HepG2 (cell line): ENCODE results near the gene WNK2. TPM values are rescaled to one million over a fixed set of nuclear protein-coding genes. Genes with fewer than 3 reads are reported as not detected.

Source experiments
- ATAC-seq: fragments of 200-7000 bp; cut with Tn5 transposase; 3 replicates; pipeline ENCODE4 v1.9.1; 2020; ENCODE audit warnings: mild to moderate bottlenecking, moderate library complexity
- BruUV-seq: library from RNA; stranded (reverse); fragments of 400-500 nt; replicated peaks from 2 replicates; lab custom pipeline; 2021; lab: Mats Ljungman, UMichigan
- CTCF ChIA-PET: fragments of 300-600 bp; formaldehyde crosslinking; extraction: SDS; loops from one replicate; lab custom pipeline; 2021; ENCODE audit warnings: low total read pairs, inconsistent platforms, low intra/inter-chr PET ratio; lab: Yijun Ruan, JAX
- POLR2A ChIA-PET: fragments of 350-600 bp; sonication (Branson Sonifier 250); formaldehyde crosslinking; loops from one replicate; lab custom pipeline; 2020; ENCODE audit warnings: antibody characterized with exemption, inconsistent platforms; lab: Yijun Ruan, JAX
- DNase-seq: peaks from one replicate; pipeline ENCODE4 v3.0.0-alpha.2; 2015; ENCODE audit warnings: low spot score
- FAIRE-seq: peaks from 3 replicates; lab custom pipeline; 2011; peaks lifted over from hg19 to GRCh38; lab: Jason Lieb, UNC
- H2AFZ ChIP-seq: one replicate; pipeline ENCODE4 v1.6.1; 2011; ENCODE audit warnings: low read length, inconsistent platforms
- H3K27ac ChIP-seq: fragments of 300-600 bp; 3 replicates; pipeline ENCODE4 v1.8.0; 2011; ENCODE audit warnings: mixed run types, mild to moderate bottlenecking, mixed read lengths, low read length, inconsistent platforms; ENCODE audit not compliant: insufficient read depth; ENCODE audit errors: extremely low read length
- H3K27me3 ChIP-seq, 2 experiments: fragments of 200-600 bp in 1 of 2; 2 replicates in 1 of 2; 3 replicates in 1 of 2; pipeline versions ENCODE4 v1.6.0 to v1.8.0; 2011; ENCODE audit warnings: low read length in 2 of 2, mild to moderate bottlenecking in 2 of 2, moderate library complexity in 2 of 2, inconsistent platforms in 1 of 2; ENCODE audit not compliant: insufficient read depth in 2 of 2, control insufficient read depth in 1 of 2
- H3K36me3 ChIP-seq, 2 experiments: fragments of 200-600 bp in 1 of 2; replicated peaks in 1 of 2; 2 replicates in 1 of 2; 3 replicates in 1 of 2; pipeline versions ENCODE4 v1.5.1 to v1.8.0; 2011; ENCODE audit warnings: low read length in 2 of 2, inconsistent platforms in 1 of 2; ENCODE audit not compliant: insufficient read depth in 2 of 2, control insufficient read depth in 1 of 2
- H3K4me1 ChIP-seq: 2 replicates; pipeline ENCODE4 v1.5.1; 2012; ENCODE audit warnings: low read length, inconsistent platforms; ENCODE audit not compliant: insufficient read depth
- H3K4me2 ChIP-seq: 2 replicates; pipeline ENCODE4 v1.6.0; 2011; ENCODE audit warnings: low read depth, low read length, inconsistent platforms
- H3K4me3 ChIP-seq, 3 experiments: fragments of 200-600 bp in 1 of 3; sonication (generic), shearing (Covaris generic) in 1 of 3; replicated peaks in 1 of 3; 2 replicates each; pipeline ENCODE4 v1.5.1; 2011 to 2016; ENCODE audit warnings: low read length in 3 of 3, inconsistent platforms in 2 of 3, low read depth in 2 of 3, mild to moderate bottlenecking in 2 of 3, control low read depth in 1 of 3, mixed read lengths in 1 of 3; ENCODE audit not compliant: insufficient read depth in 1 of 3
- H3K79me2 ChIP-seq: one replicate; pipeline ENCODE4 v1.6.1; 2011; ENCODE audit warnings: low read length, inconsistent platforms; ENCODE audit not compliant: insufficient read depth
- H3K9ac ChIP-seq: 2 replicates; pipeline ENCODE4 v1.6.0; 2011; ENCODE audit warnings: mild to moderate bottlenecking, low read depth, low read length, inconsistent platforms; ENCODE audit not compliant: insufficient read depth
- H3K9me3 ChIP-seq: 2 replicates; pipeline ENCODE4 v1.5.1; 2012; ENCODE audit warnings: mild to moderate bottlenecking, low read length
- H4K20me1 ChIP-seq: 2 replicates; pipeline ENCODE4 v1.6.0; 2011; ENCODE audit warnings: inconsistent platforms, mild to moderate bottlenecking, low read length, moderate library complexity; ENCODE audit not compliant: insufficient read depth
- FOXC1 ChIP-seq: sonication (generic); formaldehyde crosslinking; IDR thresholded peaks from 2 replicates; pipeline ENCODE4 v1.8.0; 2022; ENCODE audit warnings: mild to moderate bottlenecking, missing genetic modification reagents, borderline replicate concordance
- GMEB2 ChIP-seq: IDR thresholded peaks from 2 replicates; pipeline ENCODE4 v1.6.1; 2016; ENCODE audit warnings: missing biosample characterization, missing genetic modification reagents, low read depth
- HBP1 ChIP-seq: IDR thresholded peaks from 2 replicates; pipeline ENCODE4 v1.6.1; 2016; ENCODE audit warnings: low read depth, control low read depth
- THAP7 ChIP-seq: sonication (generic); formaldehyde crosslinking; IDR thresholded peaks from 2 replicates; pipeline ENCODE4 v1.8.1; 2023; ENCODE audit warnings: mild to moderate bottlenecking, missing genetic modification reagents
- TOE1 ChIP-seq: sonication (generic); formaldehyde crosslinking; IDR thresholded peaks from 2 replicates; pipeline ENCODE4 v1.4.0; 2020; ENCODE audit warnings: mild to moderate bottlenecking, missing genetic modification reagents
- ZNF3 ChIP-seq: IDR thresholded peaks from 2 replicates; pipeline ENCODE4 v1.7.0; 2017; ENCODE audit warnings: inconsistent platforms
- ZNF75D ChIP-seq: sonication (generic); formaldehyde crosslinking; IDR thresholded peaks from 2 replicates; pipeline ENCODE4 v1.8.1; 2023; ENCODE audit warnings: missing genetic modification reagents, mild to moderate bottlenecking, borderline replicate concordance
- WGBS: methylation state at CpG from one replicate; pipeline ENCODE4 v1.1.6; 2017; ENCODE audit warnings: low lambda C conversion rate; 5-methylcytosine and 5-hydroxymethylcytosine counted together
- in situ Hi-C: cut with HindIII; loops from 2 replicates; pipeline ENCODE4 v1.10.0; 2017; ENCODE audit warnings: low pct_unique_long_range_greater_than_20kb; ENCODE audit not compliant: extremely low pct_ligation_motif_present
- intact Hi-C: fragments of 100-400 bp; cut with micrococcal nuclease; formaldehyde crosslinking; loops from one replicate; pipeline ENCODE4 v1.10.0; 2022; ENCODE audit not compliant: unreplicated experiment
- polyA plus RNA-seq, 8 experiments: library from polyadenylated mRNA; depleted of rRNA in 3 of 8; stranded (reverse) in 7 of 8; unstranded in 1 of 8; fragments of >200 nt; fragmentation: Illumina TruSeq in 4 of 8; extraction: Trizol in 4 of 8; gene quantifications; 2 replicates each; pipeline versions ENCODE4 v1.2.1 to v1.2.3, GENCODE V29; 2011 to 2016; ENCODE audit warnings: low read depth in 4 of 8, missing spikeins in 1 of 8, mixed read lengths in 1 of 8; ENCODE audit not compliant: insufficient read depth in 1 of 8
- total RNA-seq, 5 experiments: library from RNA; depleted of rRNA; stranded (reverse); fragments of >200 nt; fragmentation: Illumina TruSeq; extraction: Trizol; gene quantifications; 2 replicates each; pipeline ENCODE4 v1.2.3, GENCODE V29; 2016; ENCODE audit warnings: low read depth in 1 of 5

The WNK2 gene
- total and polyA plus RNA-seq, 2 of the 13 experiments (the other 11 are each of a cell fraction or from before 2014, with no cell fraction given) = 10.5 to 12.0 TPM

GRCh38 chr9:93299418-93300174 is 115.7 kb downstream of the WNK2 start (continued):
- TF ChIP-seq GMEB2 = no peak
- TF ChIP-seq HBP1 (CRISPR knock-in tag) = no peak
- no peak for TF ChIP-seq TOE1 (CRISPR knock-in tag)
- TF ChIP-seq FOXC1 (CRISPR knock-in tag) = no peak
- TF ChIP-seq ZNF75D (CRISPR knock-in tag) = no peak

GRCh38 chr9:93300175-93300572 is 116.2 kb downstream of the WNK2 start:
- no peaks in the 10 kb centered on the region for H4K20me1 ChIP-seq
- H3K9ac ChIP-seq = peak overlapping the region; percentile 58
- no peak for DNase-seq
- BruUV-seq = no TSS peak
- no peak overlapping the region for H3K4me3 ChIP-seq
- ChIA-PET POLR2A (interaction anchor here (1.2 to 2.8 kb wide), 7 partner anchors 11 to 181 kb away, joined by 4 to 67 read pairs (median 10); partner anchors contain the start of genes FAM120AOS and NINJ1), CTCF (interaction anchor here (3.5 kb wide), 1 partner anchor 140 kb away, joined by 22 read pairs; no protein-coding TSS in a partner anchor)
- WGBS = 96% methylated on average over 14 of the region's 14 CpGs
- in situ Hi-C loops = loop anchor here (5.0 to 10.0 kb wide), 2 partner anchors 45 to 138 kb away; no protein-coding TSS in a partner anchor
- ATAC-seq = no peak
- no peaks in the 10 kb centered on the region for H3K27me3 ChIP-seq
- H3K36me3 ChIP-seq = no peaks in the 10 kb centered on the region
- H3K27ac ChIP-seq = peak overlapping the region; percentile 95
- H3K9me3 ChIP-seq = no peaks in the 10 kb centered on the region
- H2AFZ ChIP-seq = no peak overlapping the region
- TF ChIP-seq ZNF3 (CRISPR knock-in tag) (no peak), THAP7 (CRISPR knock-in tag) (0 out of 2 replicates have a peak, but pooled peaks have one; percentile 33)
- TF ChIP-seq, all 625 proteins: peak for 1
- intact Hi-C loops = no loop called here
- H3K4me2 ChIP-seq = peak overlapping the region; percentile 48; the same call in 1 of the 2 replicates
- no peak for FAIRE-seq
- no peaks in the 10 kb centered on the region for H3K79me2 ChIP-seq
- peaks cover 81% of the 10 kb centered on the region for H3K4me1 ChIP-seq
